Activated CD8-positive, alpha-beta memory T cell treated with anti-CD3 and anti-CD28 coated beads, Interleukin-2, amount 50 U/mL, for 4 hours (primary cell): ENCODE measurements around the gene DDIT4.
"Not testable (repeated sequence)": the region's sequence is repeated elsewhere in the genome, so short reads cannot be mapped to it uniquely, and the experiment has no call there.

ENCODE experiments used
- DNase-seq: peaks from one replicate; pipeline ENCODE4 v3.0.0-alpha.2; 2020

DDIT4 gene, protein sequence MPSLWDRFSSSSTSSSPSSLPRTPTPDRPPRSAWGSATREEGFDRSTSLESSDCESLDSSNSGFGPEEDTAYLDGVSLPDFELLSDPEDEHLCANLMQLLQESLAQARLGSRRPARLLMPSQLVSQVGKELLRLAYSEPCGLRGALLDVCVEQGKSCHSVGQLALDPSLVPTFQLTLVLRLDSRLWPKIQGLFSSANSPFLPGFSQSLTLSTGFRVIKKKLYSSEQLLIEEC

GRCh38 chr10:72273410-72274212, at the start of gene DDIT4:
DDIT4 (plus strand) TSS chr10:72273924; CDS start chr10:72274217, 293 bp downstream.
- peak; percentile 97 for DNase-seq

- not testable (repeated sequence) for DNase-seq
Measured at GRCh38 chr10:72224191-72224590, 49.5 kb upstream of the DDIT4 start.

DNA sequence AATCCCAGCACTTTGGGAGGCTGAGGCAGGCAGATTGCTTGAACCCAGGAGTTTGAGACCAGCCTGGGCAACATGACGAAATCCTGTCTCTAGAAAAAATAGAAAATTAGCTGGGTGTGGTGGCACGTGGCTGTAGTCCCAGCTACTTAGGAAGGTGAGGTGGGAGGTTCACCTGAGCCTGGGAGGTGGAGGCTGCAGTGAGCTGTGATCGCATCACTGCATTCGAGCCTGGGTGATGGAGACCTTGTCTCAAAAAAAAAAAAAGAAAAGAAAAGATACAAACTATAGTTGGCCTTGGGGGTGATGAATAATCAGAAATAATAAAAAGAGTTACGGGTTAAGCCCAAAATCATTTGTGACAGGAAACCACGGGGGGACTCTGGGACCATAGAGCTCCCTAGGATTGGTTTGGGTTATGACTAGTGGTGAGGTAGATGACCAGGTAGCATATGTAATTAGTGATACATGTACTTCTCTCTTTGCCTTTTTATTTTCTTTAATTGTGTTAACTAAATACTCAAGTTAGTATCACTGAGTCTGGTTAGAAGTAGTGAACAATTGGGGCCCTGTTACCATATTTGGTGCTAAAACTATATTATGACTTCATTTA, 47.2 kb upstream of the DDIT4 start:
- no peak for DNase-seq

- DNase-seq, result no peak
Measured at GRCh38 chr10:72227826-72228225, 45.9 kb upstream of the DDIT4 start.

DNA sequence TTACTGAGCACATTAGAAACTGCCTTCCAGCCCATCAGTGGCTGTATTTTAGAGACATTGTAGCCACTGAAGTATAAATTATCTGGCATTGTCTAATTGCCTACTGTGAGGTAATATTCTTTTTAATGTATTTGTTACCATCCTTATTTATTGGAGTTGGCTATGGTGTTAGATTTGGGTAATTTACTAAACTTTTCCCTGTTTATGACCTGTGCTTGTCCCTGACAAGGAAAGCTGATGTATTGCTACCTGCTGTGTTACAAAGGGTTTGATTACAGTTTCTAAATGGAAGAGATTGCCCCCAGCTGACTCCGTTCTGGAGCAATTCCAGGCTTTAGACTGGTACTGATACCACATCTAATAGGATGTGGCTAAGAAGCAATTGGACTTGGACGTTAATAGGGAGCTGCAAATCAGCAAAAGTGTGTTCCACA, 45.4 kb upstream of the DDIT4 start:
- no peak for DNase-seq

DNA sequence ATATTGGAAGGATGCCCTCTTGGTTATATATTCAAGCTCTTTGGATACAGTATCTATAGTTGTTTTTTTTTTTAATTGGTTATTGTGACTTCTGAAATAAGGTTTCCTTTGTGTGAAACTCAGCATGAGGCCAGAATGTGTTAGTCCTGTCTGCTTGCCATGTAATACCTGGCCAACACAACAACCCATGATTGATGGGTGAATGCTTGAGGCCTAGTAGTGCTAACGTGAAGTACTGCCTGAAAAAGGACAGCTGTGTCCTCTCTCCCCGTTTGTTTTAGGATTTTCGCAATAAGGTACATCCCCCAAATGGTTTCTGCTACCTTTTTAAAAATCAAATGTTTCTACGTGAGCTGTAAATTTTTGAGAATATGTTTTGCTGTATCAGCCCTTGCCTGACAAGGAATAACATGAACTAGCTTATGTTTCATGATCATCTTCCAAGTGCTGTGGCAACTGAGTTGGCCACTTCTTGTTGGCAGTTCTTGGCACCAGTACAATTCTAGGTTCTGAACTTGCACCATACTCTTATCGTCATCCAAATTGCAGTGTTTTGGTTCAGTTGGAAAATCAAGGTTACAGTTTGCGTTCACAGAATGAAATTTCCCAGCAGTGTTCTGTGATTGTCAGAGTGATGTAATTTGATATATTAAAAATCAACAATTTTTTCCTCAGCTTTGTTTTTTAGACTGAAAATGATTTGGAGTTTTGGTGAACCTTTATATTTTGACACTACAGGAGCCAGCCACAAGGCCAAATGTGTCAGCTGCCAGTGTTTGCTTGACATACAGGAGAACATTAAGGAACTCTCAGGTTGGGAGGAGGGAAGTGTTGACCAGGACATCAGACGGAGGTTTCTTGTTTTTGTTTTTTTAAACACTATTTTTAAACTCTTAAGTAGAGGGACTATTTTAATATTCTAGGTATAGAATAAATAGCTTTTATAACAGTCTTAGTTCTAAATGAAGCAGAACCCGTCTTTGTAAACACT, 44.2 kb upstream of the DDIT4 start:
- DNase-seq, result no peak

GRCh38 chr10:72233621-72234020, 40.1 kb upstream of the DDIT4 start:
- DNase-seq, result no peak

DNA sequence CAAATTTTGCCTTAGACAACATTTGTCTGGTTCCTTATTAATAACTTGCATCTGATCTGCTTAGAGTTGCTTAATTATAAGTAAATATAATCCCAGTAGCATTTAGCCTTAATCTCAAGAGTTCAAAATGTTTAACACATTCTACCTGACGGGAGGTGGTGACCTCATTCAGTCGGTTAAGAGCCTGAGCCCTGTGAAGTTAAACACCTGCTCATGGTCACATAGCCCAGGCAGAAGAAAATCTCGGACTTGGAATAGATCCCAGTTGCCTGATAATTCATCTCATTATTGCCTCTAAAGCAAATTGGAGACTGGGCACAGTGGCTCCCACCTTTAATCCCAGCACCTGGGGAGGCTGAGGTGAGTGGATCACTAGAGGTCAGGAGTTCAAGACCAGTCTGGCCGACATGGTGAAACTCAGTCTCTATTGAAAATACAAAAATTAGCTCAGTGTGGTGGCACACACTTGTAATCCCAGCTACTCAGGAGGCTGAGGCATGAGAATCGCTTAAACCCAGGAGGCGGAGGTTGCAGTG, 39.1 kb upstream of the DDIT4 start:
- DNase-seq, result no peak

GRCh38 chr10:72235544-72236279, 38.0 kb upstream of the DDIT4 start:
- no peak for DNase-seq

DNA sequence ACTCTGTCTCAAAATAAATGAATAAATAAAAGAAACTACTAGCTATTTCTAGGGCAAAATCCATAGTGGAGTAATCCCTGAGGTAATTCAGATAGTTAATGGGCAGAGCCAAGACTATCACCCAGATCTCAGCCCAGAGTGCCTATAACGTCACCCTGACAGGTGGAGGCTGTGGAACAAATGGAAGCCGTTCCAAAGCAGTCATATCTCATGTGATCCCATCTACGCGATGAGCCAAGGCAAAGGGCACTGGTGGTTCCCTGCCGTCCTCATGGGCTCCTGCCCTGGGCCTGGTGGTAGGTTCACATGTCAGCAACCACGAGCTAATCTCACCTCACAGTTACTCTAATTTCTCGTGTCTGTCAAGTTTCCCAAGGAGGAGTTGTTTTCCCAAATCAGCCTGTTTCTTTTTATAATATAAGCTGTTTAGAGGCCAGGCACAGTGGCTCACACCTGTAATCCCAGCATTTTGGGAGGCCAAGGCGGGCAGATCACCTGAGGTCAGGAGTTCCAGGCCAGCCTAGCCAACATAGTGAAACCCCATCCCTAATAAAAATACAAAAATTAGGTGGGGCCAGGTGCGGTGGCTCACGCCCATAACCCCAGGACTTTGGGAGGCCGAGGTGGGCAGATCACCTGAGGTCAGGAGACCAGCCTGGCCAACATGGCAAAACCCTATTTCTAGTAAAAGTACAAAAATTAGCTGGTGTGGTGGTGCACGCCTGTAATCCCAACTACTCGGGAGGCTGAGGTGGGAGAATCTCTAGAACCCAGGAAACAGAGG, 35.1 kb upstream of the DDIT4 start:
- no peak for DNase-seq

- DNase-seq, result no peak
Measured at GRCh38 chr10:72239409-72239808, 34.3 kb upstream of the DDIT4 start.

GRCh38 chr10:72240371-72240770, 33.4 kb upstream of the DDIT4 start:
- no peak for DNase-seq

- DNase-seq, result no peak
Measured at GRCh38 chr10:72241691-72242252, 32.0 kb upstream of the DDIT4 start.

- DNase-seq, result no peak
Measured at GRCh38 chr10:72242675-72243074, 31.0 kb upstream of the DDIT4 start.

DNA sequence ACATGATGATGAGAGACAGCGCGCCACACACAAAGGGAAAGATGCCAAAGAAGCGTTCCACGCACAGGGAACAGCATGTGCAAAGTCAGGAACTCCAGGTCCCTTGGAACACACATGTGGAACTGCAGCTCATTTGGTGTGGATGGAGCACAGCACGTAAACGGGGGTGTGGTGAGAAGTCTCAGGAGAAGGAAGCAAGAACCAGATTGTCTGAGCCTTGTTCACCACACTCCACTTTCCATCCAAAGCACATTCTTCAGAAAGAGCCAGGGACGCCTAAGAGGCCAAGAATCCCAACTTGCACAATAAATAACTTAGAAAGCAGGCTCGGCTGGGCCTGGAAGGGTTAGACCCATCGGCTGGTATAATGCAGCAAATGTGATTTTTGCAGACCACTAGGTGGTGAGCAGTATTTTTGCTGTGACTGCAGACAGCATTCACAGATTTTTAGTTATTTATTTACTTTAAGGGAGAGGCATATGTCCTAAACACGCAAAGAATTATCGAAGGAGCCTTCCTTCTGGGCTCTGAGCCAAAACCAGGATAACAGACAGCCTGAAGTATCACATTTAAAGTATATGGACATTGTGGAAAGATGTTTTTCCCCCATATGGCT, 29.8 kb upstream of the DDIT4 start:
- no peak for DNase-seq

DNA sequence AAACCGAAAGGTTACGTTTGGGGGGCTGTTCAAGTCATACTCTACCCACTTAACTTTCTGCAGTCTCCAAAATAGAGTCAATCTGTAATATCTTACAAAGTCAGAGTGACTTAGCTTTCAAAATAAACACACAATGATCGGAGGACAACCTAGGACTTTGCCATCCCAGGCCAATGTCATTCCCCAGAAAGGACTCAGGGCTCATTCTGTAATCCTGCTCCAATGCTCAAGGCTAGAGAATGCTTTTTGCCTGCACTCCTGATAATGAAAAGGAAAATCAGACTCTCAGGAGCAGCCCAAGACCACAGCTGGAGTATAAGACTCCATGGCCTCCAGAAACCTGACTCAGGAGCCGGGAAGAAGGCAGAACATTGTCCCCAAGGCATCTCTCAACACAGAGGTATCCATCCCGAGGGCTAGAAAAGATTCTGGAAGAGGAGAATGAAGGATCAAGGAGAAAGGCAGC, 29.1 kb upstream of the DDIT4 start:
- no peak for DNase-seq

DNA sequence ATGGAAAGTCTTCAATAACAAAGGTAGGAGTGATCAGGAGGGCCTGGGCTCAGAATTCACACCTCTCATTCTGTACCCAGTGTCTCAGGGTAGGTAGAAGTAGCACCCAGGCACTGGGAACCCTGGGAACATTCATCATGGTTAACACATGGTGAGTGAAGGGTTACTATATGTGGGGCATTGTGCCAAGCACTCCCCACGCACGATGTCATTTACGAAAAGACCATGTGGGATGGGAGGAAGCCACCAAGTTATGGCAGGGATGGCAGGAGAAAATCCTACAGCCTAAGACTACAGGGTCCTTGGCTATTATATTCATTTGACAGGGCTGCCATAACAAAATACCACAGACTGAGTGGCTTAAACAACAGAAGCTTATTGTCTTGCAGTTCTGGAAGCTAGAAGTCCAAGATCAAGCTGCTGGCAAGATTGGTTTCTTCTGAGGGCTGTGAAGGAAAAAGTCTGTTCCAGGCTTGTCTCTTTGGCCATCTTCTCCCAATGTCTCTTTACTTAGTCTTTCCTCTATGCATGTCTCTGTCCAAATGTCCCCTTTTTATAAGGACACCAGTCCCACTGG, 27.7 kb upstream of the DDIT4 start:
- no peak for DNase-seq

DNA sequence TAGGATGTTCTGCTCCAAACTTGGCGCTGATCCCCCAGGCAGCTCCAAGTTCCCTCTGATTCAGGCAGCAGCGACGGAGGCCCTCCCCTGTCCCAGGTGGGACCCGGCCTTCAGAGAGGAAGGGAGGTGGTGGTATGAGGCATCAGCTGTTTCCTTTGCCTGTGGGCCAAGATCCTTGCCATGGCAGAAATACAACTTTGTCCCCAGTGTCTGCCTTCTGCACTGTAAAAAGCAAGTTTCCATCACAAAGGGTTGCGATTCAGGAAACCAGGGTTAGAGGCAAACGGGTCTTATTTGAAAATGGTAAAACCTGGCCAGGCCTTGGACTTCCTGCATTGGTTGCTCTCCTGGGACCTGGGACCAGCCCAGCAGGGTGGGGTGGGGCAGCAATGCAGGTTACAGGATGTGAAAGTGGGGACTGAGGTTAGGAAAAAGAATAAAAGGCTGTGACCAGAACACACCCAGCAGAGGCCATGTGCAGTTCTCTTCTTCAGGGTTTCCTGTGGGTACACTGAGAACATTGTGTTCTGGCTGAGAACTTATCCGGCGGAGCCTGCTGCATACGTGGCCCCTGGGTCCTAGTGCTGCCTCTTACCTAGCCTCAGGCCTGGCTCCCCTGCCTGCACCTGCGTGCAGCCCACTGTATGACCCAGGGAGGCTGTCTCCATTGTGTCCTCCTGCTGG, 25.1 kb upstream of the DDIT4 start:
- DNase-seq, result peak; percentile 62
